ENCODE data around the gene PHACTR1.

PHACTR1 gene

GRCh38 chr6:13071550-13072345 is 355.2 kb downstream of the PHACTR1 start:
- Histone ChIP-seq H3K36me3 (ENCODE audit: insufficient read depth, low read length) (no peaks in the 10 kb centered on the region), H2AFZ (ENCODE audit: low read length) (no peak overlapping the region), H3K4me2 (ENCODE audit: low read length) (no peak overlapping the region), H3K4me1 (ENCODE audit: insufficient read depth, low read length, severe bottlenecking) (no peaks in the 10 kb centered on the region), H3K9ac (ENCODE audit: low read length) (no peak overlapping the region), H3K27ac (ENCODE audit: low read depth, low read length, poor library complexity, severe bottlenecking) (no peak overlapping the region), H3K27me3 (ENCODE audit: insufficient read depth, low read length) (no peaks in the 10 kb centered on the region), H3K9me2 (ENCODE audit: low read depth, low read length) (no peaks in the 10 kb centered on the region), H3K79me2 (ENCODE audit: insufficient read depth, low read length) (no peaks in the 10 kb centered on the region), H3K4me3 (ENCODE audit: low read depth, low read length, poor library complexity, severe bottlenecking) (no peak overlapping the region), H3F3A (ENCODE audit: insufficient read depth, low read length) (no peaks in the 10 kb centered on the region), H4K20me1 (ENCODE audit: insufficient read depth, low read length) (no peaks in the 10 kb centered on the region), H3K9me3 (ENCODE audit: low read length) (no peaks in the 10 kb centered on the region)
- no peak for TF ChIP-seq EZH2 (IDR thresholded peaks at IDR 0.05; ENCODE audit: borderline replicate concordance, low read length)
- TF ChIP-seq, protein P1, sequence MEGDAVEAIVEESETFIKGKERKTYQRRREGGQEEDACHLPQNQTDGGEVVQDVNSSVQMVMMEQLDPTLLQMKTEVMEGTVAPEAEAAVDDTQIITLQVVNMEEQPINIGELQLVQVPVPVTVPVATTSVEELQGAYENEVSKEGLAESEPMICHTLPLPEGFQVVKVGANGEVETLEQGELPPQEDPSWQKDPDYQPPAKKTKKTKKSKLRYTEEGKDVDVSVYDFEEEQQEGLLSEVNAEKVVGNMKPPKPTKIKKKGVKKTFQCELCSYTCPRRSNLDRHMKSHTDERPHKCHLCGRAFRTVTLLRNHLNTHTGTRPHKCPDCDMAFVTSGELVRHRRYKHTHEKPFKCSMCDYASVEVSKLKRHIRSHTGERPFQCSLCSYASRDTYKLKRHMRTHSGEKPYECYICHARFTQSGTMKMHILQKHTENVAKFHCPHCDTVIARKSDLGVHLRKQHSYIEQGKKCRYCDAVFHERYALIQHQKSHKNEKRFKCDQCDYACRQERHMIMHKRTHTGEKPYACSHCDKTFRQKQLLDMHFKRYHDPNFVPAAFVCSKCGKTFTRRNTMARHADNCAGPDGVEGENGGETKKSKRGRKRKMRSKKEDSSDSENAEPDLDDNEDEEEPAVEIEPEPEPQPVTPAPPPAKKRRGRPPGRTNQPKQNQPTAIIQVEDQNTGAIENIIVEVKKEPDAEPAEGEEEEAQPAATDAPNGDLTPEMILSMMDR (IDR thresholded peaks at IDR 0.05; ENCODE audit: low read length), result no peak

DNA sequence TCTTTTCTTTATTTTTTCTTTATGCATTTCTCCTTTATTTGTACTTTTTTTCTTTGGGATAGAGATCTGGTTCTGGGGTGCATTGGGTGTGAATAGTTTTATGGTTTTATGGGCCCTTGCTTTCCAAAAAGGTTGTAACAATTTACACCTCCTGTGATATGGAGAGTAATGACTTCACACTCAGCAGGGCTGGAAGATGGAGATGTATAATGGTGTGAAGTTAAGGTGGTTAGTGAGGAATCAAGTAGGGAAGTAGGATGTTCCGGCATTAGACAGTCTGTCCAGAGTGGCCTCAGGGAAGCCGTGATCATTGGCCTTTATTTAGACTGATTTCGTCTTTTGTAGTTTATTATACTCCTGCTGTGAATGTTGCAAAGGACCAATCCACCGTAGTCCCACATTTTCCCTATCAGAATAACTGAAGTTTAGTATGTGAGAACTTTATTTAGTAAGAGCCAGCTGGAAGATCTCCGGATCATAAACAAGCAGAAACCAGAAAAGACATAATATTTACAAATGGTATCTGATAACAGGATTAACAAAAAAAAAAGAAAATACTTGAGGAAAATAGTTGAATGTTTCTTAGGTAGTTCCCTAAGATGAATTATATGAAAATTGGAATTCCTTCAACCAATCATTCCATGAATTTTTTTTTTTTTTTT is 356.2 kb downstream of the PHACTR1 start:
- Histone ChIP-seq H3K9me2 (ENCODE audit: low read depth, low read length) (no peaks in the 10 kb centered on the region), H3K9me3 (ENCODE audit: low read length) (no peaks in the 10 kb centered on the region), H3K4me1 (ENCODE audit: insufficient read depth, low read length, severe bottlenecking) (no peaks in the 10 kb centered on the region), H2AFZ (ENCODE audit: low read length) (no peak overlapping the region), H3F3A (ENCODE audit: insufficient read depth, low read length) (no peaks in the 10 kb centered on the region), H3K27me3 (ENCODE audit: insufficient read depth, low read length) (no peaks in the 10 kb centered on the region), H3K79me2 (ENCODE audit: insufficient read depth, low read length) (no peaks in the 10 kb centered on the region), H3K4me2 (ENCODE audit: low read length) (no peak overlapping the region), H3K36me3 (ENCODE audit: insufficient read depth, low read length) (no peaks in the 10 kb centered on the region), H3K9ac (ENCODE audit: low read length) (no peak overlapping the region), H3K27ac (ENCODE audit: low read depth, low read length, poor library complexity, severe bottlenecking) (no peak overlapping the region), H3K4me3 (ENCODE audit: low read depth, low read length, poor library complexity, severe bottlenecking) (no peak overlapping the region), H4K20me1 (ENCODE audit: insufficient read depth, low read length) (no peaks in the 10 kb centered on the region)
- TF ChIP-seq EZH2 (IDR thresholded peaks at IDR 0.05; ENCODE audit: borderline replicate concordance, low read length), result no peak
- TF ChIP-seq, protein P1 (IDR thresholded peaks at IDR 0.05; ENCODE audit: low read length), result no peak

DNA sequence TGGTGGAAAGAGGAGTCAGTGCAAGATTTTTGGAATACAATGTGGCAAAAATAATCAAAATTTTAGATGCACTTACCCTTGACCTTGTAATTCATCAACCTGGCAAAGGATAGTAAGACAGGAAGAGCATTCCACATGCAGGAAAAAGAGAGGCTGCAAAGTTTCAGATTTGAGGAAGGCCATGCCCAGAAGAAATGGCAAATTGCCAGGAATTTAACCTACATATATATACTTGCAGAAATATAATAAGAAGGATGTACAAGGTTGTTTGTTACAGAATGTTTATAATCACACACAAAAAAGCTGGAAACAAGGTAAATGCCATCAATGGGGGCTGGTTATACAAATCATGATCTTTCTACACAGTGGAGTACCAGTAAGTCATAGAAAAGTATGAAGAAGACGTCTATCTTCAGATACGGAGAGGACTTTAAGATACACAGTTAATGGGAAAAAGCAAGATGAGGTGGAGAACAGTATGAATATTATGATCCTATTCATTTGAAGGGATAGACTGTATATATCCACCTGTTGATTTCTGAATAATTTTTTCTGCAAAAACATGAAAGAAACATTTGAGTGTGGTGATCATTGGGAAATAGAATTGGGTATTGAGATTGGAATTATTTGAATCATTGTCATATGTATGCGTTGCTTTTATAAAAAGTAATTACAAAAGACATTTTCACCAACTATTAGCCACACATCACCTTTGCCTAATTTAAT is 358.0 kb downstream of the PHACTR1 start:
- Histone ChIP-seq H3K9ac (ENCODE audit: low read length) (no peak overlapping the region), H2AFZ (ENCODE audit: low read length) (no peak overlapping the region), H3K4me2 (ENCODE audit: low read length) (no peak overlapping the region), H3K79me2 (ENCODE audit: insufficient read depth, low read length) (no peaks in the 10 kb centered on the region), H4K20me1 (ENCODE audit: insufficient read depth, low read length) (no peaks in the 10 kb centered on the region), H3K9me3 (ENCODE audit: low read length) (no peaks in the 10 kb centered on the region), H3K4me1 (ENCODE audit: insufficient read depth, low read length, severe bottlenecking) (no peaks in the 10 kb centered on the region), H3K36me3 (ENCODE audit: insufficient read depth, low read length) (no peaks in the 10 kb centered on the region), H3K27ac (ENCODE audit: low read depth, low read length, poor library complexity, severe bottlenecking) (no peak overlapping the region), H3K27me3 (ENCODE audit: insufficient read depth, low read length) (no peaks in the 10 kb centered on the region), H3K4me3 (ENCODE audit: low read depth, low read length, poor library complexity, severe bottlenecking) (no peak overlapping the region), H3K9me2 (ENCODE audit: low read depth, low read length) (no peaks in the 10 kb centered on the region), H3F3A (ENCODE audit: insufficient read depth, low read length) (no peaks in the 10 kb centered on the region)
- no peak for TF ChIP-seq EZH2 (IDR thresholded peaks at IDR 0.05; ENCODE audit: borderline replicate concordance, low read length)
- TF ChIP-seq, protein P1 (IDR thresholded peaks at IDR 0.05; ENCODE audit: low read length), result no peak

Measured in OCI-LY1 (cell line).